CD1c-positive myeloid dendritic cell (primary cell): ENCODE data around the gene ZDHHC24.

Experiments
- DNase-seq: peaks from one replicate; pipeline ENCODE4 v3.0.0-alpha.2; 2016; ENCODE audit errors: extremely low spot score

The ZDHHC24 gene

DNA sequence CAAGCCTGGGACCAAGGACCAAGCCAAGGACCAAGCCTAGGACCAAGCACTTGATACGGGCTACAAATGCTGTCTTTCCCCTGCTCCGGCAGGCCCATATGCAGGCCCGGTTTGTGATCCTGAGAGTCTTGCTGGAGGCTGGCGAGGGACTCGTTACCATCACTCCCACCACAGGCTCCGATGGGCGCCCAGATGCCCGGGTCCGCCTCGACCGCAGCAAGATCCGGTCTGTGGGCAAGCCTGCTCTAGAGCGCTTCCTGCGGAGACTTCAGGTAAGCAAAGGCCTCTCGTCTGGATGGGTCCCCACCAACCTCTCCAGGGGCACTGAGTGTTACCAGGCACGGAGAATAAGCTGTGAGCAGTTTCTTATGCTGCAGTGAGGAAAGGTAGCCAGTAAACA is 48.6 kb downstream of the ZDHHC24 start:
- no peak for DNase-seq

DNA sequence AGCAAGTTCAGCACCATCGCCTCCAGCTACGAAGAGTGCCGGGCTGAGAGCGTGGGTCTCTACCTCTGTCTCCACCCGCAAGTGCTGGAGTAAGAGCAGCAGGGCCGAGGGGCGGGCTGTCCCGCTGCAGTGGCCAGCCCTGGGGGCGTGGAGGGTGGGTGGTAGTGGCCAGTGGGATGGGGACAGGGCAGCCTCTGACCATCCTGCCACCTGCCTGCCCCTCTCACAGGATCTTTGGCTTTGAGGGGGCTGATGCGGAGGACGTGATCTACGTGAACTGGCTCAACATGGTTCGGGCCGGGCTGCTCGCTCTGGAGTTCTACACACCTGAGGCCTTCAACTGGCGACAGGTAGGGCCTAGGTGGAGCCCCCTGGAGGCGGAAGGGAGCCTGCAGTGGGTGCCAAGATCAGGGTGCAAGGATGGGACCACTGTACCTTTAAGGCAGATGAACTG is 50.4 kb downstream of the ZDHHC24 start:
- DNase-seq = no peak

DNA sequence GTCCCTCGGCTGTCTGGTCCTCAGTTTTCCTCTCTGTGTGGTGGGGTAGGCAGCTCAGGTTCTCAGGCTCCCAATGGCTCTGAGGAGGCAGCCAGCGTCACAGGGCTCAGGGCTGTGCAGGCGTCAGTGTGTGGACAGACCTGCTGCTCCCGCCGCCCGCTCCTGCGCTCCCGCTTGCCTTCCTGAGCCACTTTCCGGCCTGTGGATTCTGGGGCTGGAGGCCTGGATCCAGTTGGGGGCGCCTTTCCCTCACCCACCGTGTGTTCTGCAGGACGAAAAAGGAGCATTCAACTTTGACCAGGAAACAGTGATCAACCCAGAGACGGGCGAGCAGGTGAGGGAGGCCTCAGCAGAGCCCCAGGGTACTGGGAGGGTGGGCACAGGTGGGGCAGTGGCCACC is 50.9 kb downstream of the ZDHHC24 start:
- DNase-seq = no peak

DNA sequence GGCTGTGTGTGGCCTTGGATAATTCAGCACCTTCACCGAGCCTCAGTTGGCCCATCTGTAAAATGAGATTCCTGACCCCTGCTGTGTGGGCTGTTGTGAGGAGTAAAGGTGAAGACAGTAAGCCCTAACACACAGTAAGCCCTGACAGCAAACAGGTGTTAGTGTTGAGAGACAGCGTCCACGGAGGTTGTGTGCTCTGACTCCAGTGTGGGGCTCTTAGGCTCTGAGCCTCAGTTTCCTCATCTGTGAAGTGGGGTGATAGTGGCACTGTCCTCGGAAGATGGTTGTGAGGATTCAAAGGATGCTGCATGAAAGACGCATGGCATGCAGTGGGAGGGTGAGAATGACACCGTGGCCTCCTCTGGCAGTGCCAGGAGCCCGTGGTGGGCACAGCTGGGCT is 51.4 kb downstream of the ZDHHC24 start:
- no peak for DNase-seq

DNA sequence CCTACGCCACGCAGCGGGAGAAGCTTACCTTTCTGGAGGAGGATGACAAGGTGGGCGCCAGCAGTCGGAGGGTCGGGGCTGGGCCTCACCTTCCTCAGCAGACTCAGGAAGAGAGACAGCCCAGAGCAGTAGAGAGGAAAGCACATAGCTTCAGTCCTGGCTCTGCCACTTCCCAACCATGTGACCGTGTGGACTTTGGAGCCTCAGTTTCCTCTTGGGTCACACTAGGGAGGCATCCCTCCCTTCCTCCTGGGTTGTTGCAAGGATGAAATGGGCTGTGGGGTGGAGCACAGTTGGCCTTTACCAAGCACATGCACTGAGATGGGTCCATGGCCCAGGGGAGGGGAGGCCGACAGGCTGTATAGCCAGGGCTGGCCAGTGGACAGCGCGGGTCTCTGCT is 52.7 kb downstream of the ZDHHC24 start:
- no peak for DNase-seq

DNA sequence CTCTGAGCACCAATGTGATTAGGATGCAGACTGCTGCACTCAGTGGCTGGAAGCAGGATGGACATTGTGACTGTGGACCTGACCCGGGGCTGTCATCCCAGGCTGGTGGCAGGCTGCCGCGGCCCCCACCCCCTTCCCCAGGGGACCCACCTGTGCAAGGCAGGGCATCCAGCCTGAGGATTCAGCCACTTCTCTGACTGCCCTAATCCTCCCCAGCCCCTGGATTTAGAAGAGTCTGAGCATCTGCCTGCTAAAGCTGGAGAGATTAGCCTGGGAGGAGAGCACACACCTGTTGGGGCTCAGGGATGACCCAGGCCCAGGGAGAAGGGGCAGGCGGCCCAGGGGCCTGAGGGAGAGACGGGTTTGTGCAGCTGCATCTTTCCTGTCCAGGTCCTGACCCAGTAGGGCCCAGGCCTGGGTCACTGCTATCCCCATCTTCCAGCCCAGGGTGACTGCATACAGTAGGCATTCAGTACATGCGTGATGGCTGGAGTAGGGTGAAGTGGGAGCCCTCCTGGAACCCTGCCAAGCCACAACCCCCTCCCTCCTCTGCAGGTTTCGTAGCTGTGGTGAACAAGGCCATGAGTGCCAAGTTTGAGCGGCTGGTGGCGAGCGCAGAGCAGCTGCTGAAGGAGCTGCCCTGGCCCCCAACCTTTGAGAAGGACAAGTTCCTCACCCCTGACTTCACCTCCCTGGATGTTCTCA is 53.5 kb downstream of the ZDHHC24 start:
- DNase-seq = no peak

DNA sequence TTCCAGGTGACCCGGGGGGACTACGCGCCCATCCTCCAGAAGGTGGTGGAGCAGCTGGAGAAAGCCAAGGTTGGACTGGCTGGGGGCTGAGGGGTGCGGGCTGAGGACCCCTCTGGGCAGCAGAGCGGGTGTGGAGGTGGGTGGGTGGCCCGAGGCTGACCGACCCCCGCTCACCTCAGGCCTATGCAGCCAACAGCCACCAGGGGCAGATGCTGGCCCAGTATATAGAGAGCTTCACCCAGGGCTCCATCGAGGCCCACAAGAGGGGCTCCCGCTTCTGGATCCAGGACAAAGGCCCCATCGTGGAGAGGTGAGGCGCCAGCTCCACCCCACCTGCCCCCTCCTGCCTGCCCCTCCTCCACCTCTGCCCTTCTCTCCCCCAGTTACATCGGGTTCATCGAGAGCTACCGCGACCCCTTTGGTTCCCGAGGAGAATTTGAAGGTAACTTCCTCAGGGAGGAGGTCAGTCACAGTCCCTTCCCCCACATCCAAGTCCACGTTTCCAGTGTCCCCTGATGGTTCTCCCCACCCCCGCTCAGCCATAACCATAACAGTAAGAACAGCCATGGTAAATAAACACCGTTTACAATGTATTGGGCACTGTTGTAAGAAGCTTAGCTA is 54.4 kb downstream of the ZDHHC24 start:
- DNase-seq = no peak

DNA sequence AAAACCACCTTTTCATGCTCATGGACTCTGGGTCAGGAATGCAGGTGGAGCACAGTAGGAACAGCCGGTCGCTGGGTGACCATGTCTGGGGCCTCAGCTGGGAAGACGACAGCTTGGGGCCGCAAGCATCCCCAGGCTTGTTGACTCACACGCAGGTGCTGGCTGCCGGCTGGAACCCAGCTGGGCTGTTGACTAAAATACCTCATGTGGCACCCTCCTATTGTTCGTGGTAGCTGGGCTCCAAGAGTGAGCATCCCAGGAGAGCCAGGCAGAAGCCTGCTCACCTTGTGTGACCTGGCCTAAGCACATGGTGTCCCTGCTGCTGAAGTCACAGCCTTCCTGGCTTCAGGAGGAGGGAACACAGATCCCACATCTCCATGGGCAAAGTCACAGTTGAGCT is 56.2 kb downstream of the ZDHHC24 start:
- DNase-seq = no peak

DNA sequence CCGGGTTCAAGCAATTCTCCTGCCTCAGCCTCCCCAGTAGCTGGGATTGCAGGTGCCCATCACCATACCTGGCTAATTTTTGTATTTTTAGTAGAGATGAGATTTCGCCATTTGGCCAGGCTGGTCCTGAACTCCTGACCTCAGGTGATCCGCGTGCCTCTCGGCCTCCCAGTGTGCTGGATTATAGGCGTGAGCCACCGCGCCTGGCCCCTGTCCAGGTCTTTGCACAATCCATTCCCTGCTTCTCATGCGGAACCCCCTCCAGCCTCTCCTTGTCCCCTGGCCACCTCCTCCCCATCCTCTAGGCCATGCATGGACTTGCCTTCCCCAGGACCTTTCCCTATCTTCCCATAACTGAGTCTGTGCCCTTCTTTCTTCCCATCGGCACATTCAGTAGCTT is 56.9 kb downstream of the ZDHHC24 start:
- no peak for DNase-seq

DNA sequence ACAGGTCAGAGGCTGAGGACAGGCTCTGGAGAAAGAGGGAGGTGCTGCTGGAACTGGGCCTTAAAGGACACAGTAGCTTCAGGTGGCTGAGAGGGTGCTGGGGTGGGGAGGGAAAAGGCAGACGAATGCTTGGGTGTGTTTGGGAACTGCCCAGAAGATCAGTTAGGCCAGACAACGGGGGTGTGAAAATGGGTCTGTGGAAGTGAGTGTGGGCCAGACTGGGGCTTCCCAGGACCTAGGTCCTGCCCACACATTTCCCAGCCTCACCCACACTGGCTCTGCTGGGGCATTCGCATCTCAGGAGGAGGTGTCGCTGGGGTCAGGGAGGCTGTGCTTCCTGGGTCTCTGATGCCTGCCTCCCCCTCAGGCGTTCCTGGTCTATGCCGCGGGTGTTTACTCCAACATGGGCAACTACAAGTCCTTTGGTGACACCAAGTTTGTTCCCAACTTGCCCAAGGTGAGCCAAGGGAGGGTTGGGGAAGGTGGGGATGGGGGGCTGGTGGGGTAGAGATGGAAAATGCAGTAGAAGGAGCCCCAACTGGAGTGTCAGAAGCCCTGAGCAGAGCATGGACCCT is 61.0 kb downstream of the ZDHHC24 start:
- DNase-seq = no peak

DNA sequence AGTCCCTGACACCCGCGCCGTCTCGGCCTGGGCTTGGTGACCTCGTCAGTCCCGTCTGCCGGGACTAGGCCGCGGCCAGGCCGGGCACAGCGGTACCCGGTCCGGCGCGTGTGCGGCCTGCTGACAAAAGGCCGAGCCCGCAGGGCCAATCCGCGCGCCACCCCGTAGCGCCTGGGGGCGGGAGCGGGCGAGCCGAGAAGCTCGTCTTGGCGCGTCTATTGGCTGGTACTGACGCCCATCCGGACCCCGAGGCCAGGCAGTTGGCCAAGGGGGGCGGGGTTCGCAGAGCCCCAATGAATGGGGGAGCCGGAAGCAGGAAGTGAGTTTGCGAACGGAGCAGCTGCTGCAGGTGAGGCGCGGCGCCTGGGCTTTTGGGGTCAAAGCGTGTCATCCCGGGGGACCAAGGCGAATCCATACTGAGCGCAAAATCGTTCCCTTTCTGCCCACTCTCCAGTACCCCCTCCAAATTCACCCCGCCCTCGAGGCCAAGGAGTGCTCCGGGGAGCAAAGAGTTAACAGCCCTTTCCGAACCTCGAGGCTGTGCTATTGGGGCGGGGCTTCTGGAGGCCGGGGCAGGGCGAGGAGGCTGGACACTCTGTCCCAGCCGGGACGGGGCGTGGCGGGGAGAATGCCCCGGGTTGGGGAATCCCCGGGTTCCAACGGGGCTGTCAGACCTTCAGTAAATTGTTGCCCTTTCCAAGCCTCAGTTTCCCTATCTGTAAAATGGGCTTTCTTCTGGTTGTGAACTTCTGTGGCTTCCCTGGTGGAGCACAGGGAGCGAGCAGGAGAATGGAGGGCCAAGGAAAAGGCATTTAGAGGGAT is 65.5 kb downstream of the ZDHHC24 start, which contains the start of gene DPP3:
Gene DPP3, plus strand, starts transcription at position 318 of the 822 bp plus-strand sequence. CDS start 1,767 bp downstream, outside the sequence.
- peak; percentile 99 for DNase-seq

DNA sequence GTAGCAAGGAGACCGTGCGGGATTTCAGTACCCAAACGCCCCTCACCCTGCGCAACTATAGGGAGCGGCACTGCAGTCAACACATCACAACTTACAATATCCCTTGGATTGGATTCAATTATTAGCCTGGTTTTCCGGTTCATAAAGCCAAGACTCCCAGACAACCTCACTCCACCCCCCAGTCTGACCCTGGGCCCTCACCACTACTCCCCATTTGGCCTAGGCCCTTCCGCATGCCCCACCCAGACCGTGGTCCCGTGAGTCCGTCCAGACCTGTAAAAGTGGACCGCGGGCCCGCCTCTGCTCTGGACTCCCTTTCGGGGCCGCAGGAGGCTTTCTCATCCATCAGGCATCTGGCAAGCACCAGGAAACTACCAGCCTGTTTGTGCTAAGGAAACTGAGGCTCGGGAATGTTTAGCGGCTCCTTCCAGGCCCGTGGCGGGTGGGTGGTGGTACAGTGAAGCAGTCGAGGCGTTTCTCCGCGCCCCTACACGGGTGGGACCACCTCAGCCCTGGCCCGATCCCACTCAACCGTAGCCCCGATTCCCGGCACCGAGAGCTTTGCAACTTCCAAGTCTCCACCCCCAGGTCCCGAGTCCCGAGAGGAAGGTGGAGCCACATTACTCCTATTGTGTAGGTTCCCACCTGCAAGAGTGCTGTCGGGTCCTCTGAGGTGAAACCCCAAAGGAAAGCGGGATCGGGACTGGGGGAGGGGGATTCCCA is 66.3 kb downstream of the ZDHHC24 start:
- DNase-seq = peak; percentile 18

DNA sequence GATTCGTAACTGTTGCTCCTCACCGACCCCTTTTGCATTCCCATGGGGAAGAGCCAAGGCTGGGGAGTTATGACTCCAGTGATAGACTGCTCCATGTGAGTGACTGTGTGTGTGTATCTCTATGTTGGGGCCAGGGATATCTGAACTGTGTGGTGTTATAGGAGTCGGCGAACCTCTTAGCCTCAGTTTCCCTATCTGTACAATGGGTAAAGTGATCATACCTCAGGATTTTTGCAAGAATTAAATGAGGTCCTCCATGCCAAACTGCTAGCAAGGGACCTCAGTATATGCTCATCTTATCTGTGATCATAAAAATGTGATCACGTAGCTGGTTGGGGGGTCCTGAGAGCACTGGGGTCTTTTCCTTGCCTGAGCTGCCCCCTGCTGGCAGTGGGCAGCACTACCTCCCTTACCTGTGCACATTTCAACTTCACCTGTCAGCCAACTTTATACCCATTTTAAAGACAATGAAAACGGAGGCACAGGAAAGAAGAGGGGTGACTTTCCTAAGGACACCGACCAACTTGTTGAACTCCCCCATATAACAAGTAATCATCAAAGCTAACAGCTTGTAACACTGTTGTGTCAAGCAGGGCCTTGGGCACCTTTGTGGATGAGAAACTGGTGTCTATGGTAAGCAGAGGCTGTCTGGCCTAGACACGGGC is 67.0 kb downstream of the ZDHHC24 start:
- peak; percentile 13 for DNase-seq

DNA sequence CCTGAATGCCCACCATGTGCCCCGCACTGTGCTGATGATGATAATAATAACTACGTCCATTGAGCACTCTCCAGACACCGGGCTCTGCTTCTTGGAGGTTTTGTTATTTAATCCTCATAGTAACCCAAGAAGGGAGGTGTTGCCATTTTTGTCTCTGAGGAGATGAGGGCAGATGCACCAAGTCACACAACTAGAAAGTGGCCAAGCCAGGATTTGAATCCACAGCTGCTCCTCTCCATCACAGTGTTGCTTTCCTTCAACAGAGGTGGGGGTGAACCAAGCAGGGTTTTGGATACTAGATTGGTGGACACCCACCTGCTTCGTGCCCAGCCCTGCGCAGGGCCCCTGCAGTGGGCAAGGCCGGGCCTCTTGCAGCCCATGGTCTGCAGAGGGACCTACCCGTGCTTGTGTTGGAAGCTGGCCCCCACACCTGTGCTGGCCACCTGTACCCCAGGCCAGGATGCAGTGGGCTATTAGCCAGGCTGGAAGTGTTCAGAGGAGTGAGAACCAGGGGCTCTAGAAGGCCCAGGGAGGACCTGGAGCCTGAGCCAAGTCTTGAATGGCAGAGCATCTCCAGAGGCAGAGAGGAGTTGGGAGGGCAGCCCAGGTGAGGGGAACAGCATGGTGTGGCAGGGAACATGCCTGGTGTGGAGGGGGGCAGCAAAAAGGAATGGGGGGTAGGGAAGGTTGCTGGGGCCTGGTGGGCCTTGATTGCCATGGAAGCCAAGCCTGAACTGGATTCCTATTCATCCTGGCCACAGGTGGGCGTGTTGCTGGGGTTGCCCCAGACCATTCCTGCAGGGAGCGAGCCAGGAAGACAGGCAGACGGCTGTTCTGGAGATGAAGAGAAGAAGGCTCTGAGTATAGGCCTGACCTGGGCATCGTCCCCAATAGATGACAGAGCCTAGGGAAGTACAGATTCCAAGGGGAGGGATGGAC is 68.3 kb downstream of the ZDHHC24 start:
- no peak for DNase-seq

DNA sequence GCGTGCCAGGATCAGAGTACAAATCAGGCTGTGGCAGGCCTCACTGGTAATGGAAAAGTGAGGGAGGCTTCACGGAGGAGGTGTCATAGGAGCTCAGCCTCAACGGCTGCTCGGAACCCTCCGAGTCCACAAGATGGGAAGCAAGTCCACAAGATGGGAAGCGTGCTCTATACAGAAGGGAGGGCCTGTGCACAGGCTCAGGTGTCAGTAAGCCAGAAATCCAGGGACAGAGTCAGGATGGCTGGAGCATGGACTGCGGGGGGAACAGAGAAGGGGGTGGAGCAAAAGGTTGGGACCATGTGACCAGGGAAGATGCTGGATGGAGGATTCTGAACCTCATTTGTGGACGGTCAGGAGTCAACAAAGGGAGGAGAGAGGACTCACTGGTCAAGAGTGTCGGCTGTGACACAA is 69.0 kb downstream of the ZDHHC24 start:
- DNase-seq = no peak

DNA sequence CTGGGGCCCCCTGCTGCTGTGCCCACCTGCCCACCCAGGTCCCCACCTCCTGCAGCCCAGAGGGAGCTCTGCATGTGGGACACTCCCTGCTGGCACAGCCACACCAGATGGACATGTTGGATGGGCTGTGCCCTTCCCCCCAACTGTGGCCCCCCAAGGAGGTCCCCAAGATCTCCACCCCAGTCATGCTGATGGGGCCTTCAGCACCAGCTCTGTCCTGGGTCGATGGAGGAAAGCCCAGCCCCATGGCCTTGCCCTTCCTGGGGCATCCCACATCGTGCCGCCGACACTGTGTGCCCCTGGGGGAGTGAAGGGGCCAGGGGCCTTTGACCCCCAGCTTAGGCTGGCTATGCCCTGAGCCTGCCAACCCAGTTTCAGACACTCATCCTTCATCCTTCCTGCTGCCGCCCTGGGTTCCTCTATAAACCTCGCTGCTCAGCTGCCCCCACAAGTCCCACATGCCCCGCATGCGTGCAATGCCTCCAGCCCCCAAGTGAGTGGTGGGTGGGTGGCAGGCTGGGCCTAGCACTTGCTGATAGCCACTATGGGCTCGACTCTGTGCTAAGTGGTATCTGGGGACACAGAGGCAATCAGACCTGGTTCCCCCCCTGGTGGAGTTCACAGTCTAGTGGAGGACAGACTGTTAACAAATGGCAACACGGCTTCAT is 69.5 kb downstream of the ZDHHC24 start:
- no peak for DNase-seq

DNA sequence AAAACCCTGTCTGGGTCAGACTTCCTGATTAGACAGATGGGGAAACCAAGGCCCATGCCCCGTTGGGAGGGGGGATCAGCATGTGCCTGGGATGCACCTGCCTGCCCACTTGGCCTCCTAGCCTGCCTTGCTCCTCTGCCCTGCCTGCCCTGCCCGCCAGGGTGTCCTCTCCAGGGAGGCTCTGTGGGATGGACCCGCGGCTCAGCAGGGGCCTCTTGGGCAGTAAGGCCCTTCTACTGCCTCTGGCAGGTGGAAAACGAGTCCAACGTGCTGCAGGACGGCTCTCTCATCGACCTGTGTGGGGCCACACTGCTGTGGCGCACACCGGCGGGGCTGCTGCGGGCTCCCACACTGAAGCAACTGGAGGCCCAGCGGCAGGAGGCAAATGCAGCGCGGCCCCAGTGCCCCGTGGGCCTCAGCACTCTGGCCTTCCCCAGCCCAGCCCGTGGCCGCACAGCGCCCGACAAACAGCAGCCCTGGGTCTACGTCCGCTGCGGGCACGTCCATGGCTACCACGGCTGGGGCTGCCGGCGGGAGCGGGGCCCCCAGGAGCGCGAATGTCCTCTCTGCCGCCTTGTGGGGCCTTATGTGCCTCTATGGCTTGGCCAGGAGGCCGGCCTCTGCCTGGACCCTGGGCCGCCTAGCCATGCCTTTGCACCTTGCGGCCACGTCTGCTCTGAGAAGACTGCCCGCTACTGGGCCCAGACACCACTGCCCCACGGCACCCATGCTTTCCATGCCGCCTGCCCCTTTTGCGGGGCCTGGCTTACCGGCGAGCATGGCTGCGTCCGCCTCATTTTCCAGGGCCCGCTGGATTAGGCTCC is 70.3 kb downstream of the ZDHHC24 start:
- DNase-seq = no peak
